ENCODE measurements around the gene SOCS7. TPM values are rescaled to one million over a fixed set of nuclear protein-coding genes. Genes with fewer than 3 reads are reported as not detected.
A peak's percentile ranks its signal among the peaks of the same experiment; 100 is the strongest.

The SOCS7 gene, protein sequence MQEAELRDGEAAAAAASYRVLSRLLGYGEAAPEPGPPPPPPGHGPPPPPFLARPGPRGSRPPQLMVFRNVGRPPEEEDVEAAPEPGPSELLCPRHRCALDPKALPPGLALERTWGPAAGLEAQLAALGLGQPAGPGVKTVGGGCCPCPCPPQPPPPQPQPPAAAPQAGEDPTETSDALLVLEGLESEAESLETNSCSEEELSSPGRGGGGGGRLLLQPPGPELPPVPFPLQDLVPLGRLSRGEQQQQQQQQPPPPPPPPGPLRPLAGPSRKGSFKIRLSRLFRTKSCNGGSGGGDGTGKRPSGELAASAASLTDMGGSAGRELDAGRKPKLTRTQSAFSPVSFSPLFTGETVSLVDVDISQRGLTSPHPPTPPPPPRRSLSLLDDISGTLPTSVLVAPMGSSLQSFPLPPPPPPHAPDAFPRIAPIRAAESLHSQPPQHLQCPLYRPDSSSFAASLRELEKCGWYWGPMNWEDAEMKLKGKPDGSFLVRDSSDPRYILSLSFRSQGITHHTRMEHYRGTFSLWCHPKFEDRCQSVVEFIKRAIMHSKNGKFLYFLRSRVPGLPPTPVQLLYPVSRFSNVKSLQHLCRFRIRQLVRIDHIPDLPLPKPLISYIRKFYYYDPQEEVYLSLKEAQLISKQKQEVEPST
- 10 to 100 TPM; 14.9 to 22.7 (median 18.8) TPM for polyA plus RNA-seq (ENCODE audit: insufficient read length in 4 of 4)

DNA sequence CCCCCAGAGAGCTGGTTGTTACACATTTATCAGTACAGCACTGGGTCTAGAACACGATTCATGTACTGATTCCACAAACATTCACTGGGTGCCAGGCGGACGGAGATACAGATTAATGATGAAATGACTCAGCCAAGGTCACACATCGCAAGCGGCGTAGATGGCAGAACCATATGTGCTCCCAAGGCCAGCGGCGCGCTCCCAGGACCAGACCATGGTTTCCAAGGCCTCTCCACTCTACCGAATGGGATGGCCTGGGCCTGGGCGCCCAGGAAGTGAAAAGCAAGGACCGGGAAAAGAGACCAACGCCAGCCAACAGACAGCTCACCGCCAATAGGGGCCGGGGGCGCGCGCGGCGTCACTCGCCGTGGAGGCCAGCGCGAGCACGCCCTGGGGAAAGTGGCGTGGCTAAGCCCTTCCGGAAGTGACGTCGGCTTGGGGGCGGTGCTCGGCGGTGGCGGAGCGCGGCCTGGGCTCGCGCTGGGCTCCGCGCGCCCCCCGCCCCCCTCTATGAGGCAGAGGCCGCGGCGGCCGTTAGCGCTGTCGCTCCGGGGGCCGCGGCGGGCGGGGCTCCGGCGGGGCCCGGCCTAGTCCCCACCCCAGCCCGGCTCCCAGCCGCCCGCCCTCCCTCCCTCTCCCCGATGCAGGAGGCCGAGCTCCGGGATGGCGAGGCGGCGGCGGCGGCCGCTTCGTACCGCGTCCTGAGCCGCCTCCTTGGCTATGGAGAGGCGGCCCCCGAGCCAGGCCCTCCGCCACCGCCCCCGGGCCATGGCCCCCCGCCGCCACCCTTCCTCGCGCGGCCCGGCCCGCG, at the start of gene SOCS7:
SOCS7 (plus strand) TSS at position 433 of the 811 bp plus-strand sequence; CDS start at position 642, 209 bp downstream.
- DNase-seq (ENCODE audit: low read depth in 4 of 4, low spot score in 3 of 4), result peak; percentile 81 to 90 (median 85)

DNA sequence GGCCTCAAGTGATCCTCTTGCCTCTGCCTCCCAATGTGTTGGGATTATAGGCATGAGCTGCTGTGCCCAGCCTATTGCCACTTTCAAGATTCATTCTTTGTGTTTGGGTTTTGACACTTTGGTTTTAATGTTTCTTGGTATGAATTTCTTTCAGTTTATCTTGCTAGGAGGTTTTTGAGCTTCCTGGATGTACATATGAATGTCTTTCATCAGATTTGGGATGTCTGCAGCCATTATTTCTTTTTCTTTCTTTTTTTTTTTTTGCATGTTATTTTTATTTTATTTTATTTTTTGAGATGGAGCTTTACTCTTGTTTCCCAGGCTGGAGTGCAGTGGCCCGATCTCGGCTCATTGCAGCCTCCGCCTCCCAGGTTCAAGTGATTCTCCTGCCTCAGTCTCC, 36.1 kb upstream of the SOCS7 start:
- no peak for DNase-seq (ENCODE audit: low read depth in 4 of 4, low spot score in 3 of 4)

GRCh38 chr17:38317081-38317480, 34.6 kb upstream of the SOCS7 start:
- DNase-seq (ENCODE audit: low read depth in 4 of 4, low spot score in 3 of 4), result no peak

- no peak for DNase-seq (ENCODE audit: low read depth in 4 of 4, low spot score in 3 of 4)
Observed at GRCh38 chr17:38320482-38320881, 31.2 kb upstream of the SOCS7 start.

- no peak for DNase-seq (ENCODE audit: low read depth in 4 of 4, low spot score in 3 of 4)
Observed at GRCh38 chr17:38322156-38322779, 29.4 kb upstream of the SOCS7 start.

DNA sequence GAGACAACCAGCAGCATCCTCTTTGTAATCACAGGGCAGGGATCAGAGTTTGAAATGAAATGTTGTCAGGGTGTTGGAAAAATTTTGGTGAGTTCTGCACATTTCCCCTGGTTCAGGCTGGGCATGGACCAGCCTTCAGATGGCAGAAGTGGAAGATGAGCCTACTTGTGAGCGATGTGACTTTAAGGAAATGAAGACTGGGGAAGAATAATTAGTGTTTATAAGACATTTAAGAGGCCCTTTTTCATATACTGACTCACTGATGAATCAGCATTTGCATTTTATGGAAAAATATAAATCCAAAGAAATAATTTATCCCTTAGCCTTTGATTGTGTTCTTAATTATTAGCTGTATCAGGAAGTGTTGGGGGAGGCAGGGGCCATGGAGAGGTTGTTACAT, 28.7 kb upstream of the SOCS7 start:
- no peak for DNase-seq (ENCODE audit: low read depth in 4 of 4, low spot score in 3 of 4)

- DNase-seq (ENCODE audit: low read depth in 4 of 4, low spot score in 3 of 4), result no peak
Observed at GRCh38 chr17:38324141-38324697, 27.4 kb upstream of the SOCS7 start.

GRCh38 chr17:38324772-38325171, 26.9 kb upstream of the SOCS7 start:
- no peak for DNase-seq (ENCODE audit: low read depth in 4 of 4, low spot score in 3 of 4)

- DNase-seq (ENCODE audit: low read depth in 4 of 4, low spot score in 3 of 4), result no peak
Observed at GRCh38 chr17:38325221-38325851, 26.3 kb upstream of the SOCS7 start.

DNA sequence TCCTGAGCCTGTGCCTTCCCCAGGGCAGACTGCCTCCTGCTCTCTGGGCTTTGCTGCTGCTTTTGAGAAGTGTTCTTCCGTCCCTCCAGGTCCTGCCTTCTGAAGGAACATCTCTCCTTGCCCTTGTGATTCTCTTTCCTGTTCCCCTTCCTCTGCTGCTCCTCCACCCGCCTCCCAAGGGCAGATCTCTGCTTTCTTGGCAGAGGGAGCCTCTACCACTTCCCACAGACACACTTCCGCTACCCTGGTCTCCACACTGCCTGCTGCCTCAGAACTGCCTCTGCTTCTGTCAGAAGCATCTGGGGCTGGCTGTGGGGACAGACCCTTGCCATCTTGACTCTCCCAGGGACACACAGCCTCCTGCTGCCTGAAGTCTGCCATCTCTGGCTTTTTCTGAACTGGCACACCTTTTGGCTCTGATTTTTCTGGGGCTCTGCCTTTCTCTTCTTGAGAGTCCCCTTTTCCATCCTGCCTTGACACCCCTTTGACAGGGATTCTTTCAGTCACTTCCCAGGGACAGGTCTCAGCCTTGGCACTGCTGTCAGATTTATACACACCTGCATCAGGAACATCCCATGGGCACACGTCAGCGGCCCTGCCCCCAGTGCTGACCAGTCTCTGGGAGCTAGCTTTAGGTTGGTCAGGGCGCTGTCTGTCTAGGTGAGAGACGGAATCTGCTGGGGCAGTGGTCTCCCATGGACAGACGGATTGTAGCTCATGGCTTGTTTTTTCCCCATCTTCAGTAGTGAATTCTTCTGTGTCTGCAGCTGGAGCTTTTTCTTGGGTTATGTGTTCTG, 24.4 kb upstream of the SOCS7 start:
- DNase-seq (ENCODE audit: low read depth in 4 of 4, low spot score in 3 of 4), result no peak

- no peak for DNase-seq (ENCODE audit: low read depth in 4 of 4, low spot score in 3 of 4)
Observed at GRCh38 chr17:38327936-38328335, 23.7 kb upstream of the SOCS7 start.

GRCh38 chr17:38328620-38329019, 23.0 kb upstream of the SOCS7 start:
- no peak for DNase-seq (ENCODE audit: low read depth in 4 of 4, low spot score in 3 of 4)

GRCh38 chr17:38329284-38329683, 22.4 kb upstream of the SOCS7 start:
- no peak for DNase-seq (ENCODE audit: low read depth in 4 of 4, low spot score in 3 of 4)

DNA sequence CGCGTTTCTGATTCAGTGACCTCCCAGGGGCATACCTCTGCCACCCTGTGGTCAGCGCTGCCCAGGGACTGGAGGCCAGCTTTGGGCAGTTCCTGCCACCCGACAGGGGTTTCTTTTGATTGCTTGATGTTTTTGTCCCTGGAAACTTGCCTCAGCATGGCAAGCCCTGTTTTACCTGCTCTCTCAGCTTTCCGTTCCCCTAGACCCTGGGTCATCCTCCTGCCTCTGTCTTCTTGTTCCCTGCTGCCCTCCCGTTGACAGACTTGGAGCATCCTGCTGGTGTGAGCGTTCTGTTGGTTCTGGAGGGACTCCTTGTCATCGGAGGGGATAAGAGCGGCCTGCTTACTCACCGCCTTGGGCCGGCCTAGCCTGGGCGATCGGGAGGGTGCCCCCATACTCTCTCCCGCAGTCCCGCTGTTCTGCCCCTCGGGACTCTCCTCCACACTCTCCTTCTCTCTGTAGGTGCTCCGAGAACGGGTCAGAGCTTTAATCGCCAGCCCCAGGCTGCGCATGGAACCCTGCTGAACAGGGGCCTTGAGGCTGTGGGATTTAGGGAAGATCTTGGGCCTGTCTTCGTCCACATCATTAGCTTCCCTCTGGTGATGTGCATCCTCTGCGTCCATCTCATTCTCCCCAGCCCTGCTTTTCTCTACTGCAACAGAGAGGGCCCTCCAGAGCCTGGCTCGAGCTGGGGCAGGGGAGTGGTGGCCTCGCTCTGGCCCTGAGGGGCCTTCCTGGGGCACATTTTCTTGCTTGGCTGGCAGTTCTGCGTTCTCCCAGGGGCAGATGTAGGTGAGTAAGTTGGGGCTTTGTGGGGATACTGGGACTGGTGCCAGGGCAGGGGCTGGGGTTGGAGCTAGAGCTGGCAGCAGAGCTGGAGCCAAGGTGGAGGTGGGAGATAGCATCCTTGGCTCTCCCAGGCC, 21.6 kb upstream of the SOCS7 start:
- no peak for DNase-seq (ENCODE audit: low read depth in 4 of 4, low spot score in 3 of 4)

DNA sequence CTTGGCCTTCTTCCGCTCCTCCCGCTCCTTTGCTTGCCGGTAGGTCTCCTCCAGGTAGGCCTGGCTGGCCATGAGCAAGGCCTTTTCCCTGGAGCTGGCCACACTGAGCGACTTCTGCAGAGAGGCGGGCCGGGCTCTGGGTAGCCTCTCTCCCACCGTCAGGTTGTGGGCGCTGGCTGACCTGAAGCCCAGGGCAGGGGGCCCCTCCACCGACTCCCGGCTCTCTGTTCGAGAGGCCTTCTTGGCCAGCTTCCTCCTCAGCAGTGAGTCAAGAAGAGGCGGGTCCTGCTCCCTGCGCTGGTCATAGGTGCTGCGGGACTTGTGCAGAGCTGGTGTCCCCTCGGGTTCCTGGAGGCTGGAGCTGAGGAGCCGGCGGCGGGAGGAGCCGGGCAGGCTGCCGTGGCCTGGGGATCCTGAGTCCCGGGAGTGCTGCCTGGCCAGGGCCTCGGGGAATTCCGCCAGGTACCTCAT, 20.7 kb upstream of the SOCS7 start:
- no peak for DNase-seq (ENCODE audit: low read depth in 4 of 4, low spot score in 3 of 4)

DNA sequence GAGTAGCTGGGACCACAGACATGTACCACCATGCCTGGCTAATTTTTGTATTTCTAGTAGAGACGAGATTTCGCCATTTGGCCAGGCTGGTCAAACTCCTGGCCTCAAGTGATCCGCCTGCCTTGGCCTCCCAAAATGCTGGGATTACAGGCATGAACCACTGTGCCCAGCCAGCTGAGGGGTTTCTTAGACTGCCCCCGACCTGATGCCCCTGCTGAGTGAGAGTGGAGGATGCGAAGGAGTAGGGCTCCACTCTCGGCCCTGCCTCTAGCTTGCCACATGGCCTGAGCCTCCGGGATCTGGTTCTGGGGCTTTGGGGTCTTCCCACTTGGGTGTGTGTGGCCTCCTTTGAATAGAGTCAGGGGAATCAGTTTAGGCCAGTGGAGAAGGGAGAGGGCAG, 18.9 kb upstream of the SOCS7 start:
- no peak for DNase-seq (ENCODE audit: low read depth in 4 of 4, low spot score in 3 of 4)

GRCh38 chr17:38333635-38334295, 17.9 kb upstream of the SOCS7 start:
- DNase-seq (ENCODE audit: low read depth in 4 of 4, low spot score in 3 of 4), result no peak

All from left renal pelvis (tissue), 4 donors.